ENCODE measurements around the gene VSX2.

Gene VSX2

DNA sequence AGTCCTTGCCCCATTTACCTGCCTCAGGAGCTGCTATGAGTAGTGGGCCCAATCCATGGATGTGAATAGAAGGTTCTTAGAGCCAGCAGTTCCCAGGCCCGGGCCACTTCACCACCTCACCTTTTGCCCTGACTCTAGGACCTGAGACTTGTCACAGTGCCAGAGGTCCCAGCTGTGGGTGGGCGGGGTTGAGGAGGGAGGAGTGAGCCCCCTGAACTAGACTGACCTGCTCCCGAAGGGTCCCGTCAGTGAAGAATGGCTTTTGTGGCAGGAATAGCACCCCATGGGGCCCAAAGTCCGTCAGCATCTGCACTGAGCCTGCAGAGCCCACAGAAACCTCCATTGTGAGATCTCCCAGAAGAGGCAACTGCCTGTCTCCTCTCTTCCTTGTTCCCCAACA lies 50.6 kb downstream of the VSX2 start:
- peaks cover 16% of the 10 kb centered on the region for H3K36me3 Mint-ChIP-seq

DNA sequence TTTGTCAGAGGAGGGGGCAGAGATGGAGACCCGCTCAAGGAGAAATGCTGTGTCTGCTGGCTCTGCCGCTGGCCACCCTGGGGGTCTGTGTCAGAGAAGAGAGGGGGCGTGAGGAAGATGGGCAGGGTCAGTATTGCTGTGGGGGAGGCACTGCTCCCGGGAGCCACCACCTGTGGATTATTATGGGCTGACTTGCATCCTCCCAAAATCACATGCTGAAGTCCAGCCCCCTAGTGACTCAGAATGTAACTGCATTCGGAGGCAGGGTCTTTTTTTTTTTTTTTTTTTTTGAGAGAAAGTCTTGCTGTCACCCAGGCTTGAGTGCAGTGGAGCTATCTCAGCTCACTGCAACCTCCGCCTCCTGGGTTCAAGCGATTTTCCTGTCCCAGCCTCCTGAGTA lies 51.2 kb downstream of the VSX2 start:
- Mint-ChIP-seq H3K36me3 (peaks cover 16% of the 10 kb centered on the region), H3K27ac (no peak overlapping the region), H3K4me1 (no peaks in the 10 kb centered on the region), H3K4me3 (no peak overlapping the region), H3K9me3 (no peaks in the 10 kb centered on the region), H3K27me3 (no peaks in the 10 kb centered on the region)
- CTCF ChIA-PET, result no interaction called here
- DNase-seq, result peak; percentile 42

More for the DNA sequence above, 50.6 kb downstream of the VSX2 start:
- no peaks in the 10 kb centered on the region for H3K27me3 Mint-ChIP-seq
- no peaks in the 10 kb centered on the region for H3K9me3 Mint-ChIP-seq
- no peak overlapping the region for H3K27ac Mint-ChIP-seq
- no peaks in the 10 kb centered on the region for H3K4me1 Mint-ChIP-seq
- CTCF ChIA-PET, result interaction anchor here (1.8 kb wide), 1 partner anchor 10 kb away, joined by 3 read pairs; no protein-coding TSS in a partner anchor
- no peak overlapping the region for H3K4me3 Mint-ChIP-seq
- DNase-seq, result no peak

- H3K4me1 Mint-ChIP-seq, result no peaks in the 10 kb centered on the region
- H3K27ac Mint-ChIP-seq, result no peak overlapping the region
- no peaks in the 10 kb centered on the region for H3K9me3 Mint-ChIP-seq
- H3K4me3 Mint-ChIP-seq, result no peak overlapping the region
- peak; percentile 13 for DNase-seq
- H3K27me3 Mint-ChIP-seq, result no peaks in the 10 kb centered on the region
- CTCF ChIA-PET, result interaction anchor here (1.0 kb wide), 1 partner anchor 16 kb away, joined by 3 read pairs; no protein-coding TSS in a partner anchor
- H3K36me3 Mint-ChIP-seq, result peaks cover 10% of the 10 kb centered on the region
Measured at GRCh38 chr14:74292061-74292460, 52.8 kb downstream of the VSX2 start.

DNA sequence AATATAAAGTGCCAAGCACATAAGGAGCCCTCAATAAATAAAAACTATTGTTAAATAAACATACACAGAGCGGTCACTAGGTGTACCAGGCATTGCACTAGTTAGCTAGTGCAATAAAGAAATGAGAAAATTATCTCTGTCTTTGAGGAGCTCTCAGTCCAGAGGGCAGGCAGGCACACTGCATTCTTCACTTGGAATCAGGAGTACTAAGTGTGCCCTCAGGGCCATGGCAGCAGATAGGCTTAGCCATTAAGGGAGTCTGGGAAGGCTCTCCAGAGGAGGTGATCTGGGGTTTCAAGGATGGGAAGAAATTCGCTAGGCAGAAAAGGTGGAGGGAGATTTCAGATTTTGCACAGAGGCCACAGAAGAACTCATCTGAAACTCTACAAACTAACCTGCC lies 54.4 kb downstream of the VSX2 start:
- H3K4me1 Mint-ChIP-seq, result peaks cover 1% of the 10 kb centered on the region
- no peaks in the 10 kb centered on the region for H3K9me3 Mint-ChIP-seq

DNA sequence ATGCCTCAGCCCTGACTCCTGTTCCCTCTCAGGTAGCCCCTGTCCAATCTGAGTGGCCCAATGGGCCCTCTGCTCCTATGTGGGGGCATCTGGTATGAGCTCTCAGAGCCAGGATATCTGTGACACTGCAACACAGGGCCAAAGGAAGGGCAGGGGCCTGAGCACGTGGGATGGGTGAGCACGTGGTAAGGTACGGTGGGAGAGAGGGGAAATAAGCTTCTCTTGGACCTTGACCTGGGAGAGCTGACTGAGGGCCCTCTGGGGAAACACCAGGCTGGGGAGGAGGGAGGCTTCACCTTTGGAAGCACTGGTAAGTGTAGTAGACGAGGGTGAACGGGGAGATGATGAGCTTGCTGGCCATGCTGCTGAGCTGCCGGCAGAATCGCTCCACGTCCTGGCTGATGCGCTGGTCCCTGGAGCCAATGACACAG lies 56.8 kb downstream of the VSX2 start:
- H3K4me3 Mint-ChIP-seq, result no peak overlapping the region
- H3K27ac Mint-ChIP-seq, result no peak overlapping the region
- peaks cover 14% of the 10 kb centered on the region for H3K36me3 Mint-ChIP-seq
- peaks cover 15% of the 10 kb centered on the region for H3K4me1 Mint-ChIP-seq
- CTCF ChIA-PET, result interaction anchor here (1.4 kb wide), 1 partner anchor 9 kb away, joined by 5 read pairs; no protein-coding TSS in a partner anchor
- no peaks in the 10 kb centered on the region for H3K9me3 Mint-ChIP-seq
- no peak for DNase-seq
- no peaks in the 10 kb centered on the region for H3K27me3 Mint-ChIP-seq

More for the DNA sequence above, 54.4 kb downstream of the VSX2 start:
- CTCF ChIA-PET, result interaction anchor here (0.6 to 1.3 kb wide), 7 partner anchors 8 to 424 kb away, joined by 3 to 9 read pairs (median 3); no protein-coding TSS in a partner anchor
- peak; percentile 11 for DNase-seq
- peaks cover 18% of the 10 kb centered on the region for H3K36me3 Mint-ChIP-seq
- no peaks in the 10 kb centered on the region for H3K27me3 Mint-ChIP-seq
- H3K4me3 Mint-ChIP-seq, result no peak overlapping the region
- no peak overlapping the region for H3K27ac Mint-ChIP-seq

GRCh38 chr14:74297986-74298385 lies 58.7 kb downstream of the VSX2 start:
- Mint-ChIP-seq H3K27me3 (no peaks in the 10 kb centered on the region), H3K9me3 (no peaks in the 10 kb centered on the region), H3K4me1 (peaks cover 25% of the 10 kb centered on the region), H3K27ac (no peak overlapping the region), H3K4me3 (no peak overlapping the region), H3K36me3 (peaks cover 13% of the 10 kb centered on the region)
- no peak for DNase-seq
- CTCF ChIA-PET, result interaction anchor here (1.4 kb wide), 1 partner anchor 11 kb away, joined by 3 read pairs; no protein-coding TSS in a partner anchor

DNA sequence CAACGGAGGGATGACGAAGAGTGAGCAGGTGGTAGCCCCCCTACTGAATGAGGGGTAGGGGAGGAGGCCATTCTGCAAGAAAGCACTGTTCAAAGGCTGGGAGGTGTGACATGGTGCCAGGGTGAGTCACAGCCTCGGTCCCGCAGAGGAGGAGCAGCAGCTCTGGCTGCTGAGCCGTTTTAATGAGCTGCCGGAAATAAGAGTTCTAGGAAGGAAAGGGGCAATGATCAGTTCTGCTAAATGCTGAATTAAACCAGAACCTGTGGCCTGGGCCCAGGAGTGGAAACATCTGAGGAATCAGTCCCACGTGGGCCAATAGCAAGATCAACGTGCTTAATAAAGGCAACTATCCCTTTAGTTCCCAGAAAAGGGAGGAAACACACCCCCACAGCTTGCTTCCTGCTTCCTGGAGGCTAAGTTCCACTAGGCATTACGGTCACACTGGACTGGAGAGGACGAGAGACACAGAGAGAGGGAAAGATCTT lies 59.9 kb downstream of the VSX2 start:
- peak overlapping the region; percentile 6 for H3K27ac Mint-ChIP-seq
- H3K27me3 Mint-ChIP-seq, result no peaks in the 10 kb centered on the region
- peaks cover 13% of the 10 kb centered on the region for H3K36me3 Mint-ChIP-seq
- H3K4me3 Mint-ChIP-seq, result no peak overlapping the region
- CTCF ChIA-PET, result interaction anchor here (0.8 kb wide), 1 partner anchor 27 kb away, joined by 3 read pairs; no protein-coding TSS in a partner anchor
- peaks cover 34% of the 10 kb centered on the region for H3K4me1 Mint-ChIP-seq
- DNase-seq, result no peak
- no peaks in the 10 kb centered on the region for H3K9me3 Mint-ChIP-seq

GRCh38 chr14:74301594-74302151 lies 62.4 kb downstream of the VSX2 start:
- Mint-ChIP-seq H3K4me1 (peaks cover 34% of the 10 kb centered on the region), H3K27ac (peak overlapping the region; percentile 94), H3K9me3 (no peaks in the 10 kb centered on the region), H3K27me3 (no peaks in the 10 kb centered on the region), H3K4me3 (peak overlapping the region; percentile 93), H3K36me3 (peaks cover 13% of the 10 kb centered on the region)
- DNase-seq, result no peak
- CTCF ChIA-PET, result interaction anchor here (0.7 to 1.3 kb wide), 2 partner anchors 8 to 189 kb away, joined by 3 to 5 read pairs; no protein-coding TSS in a partner anchor

GRCh38 chr14:74302152-74302628 lies 62.9 kb downstream of the VSX2 start:
- Mint-ChIP-seq H3K36me3 (peaks cover 13% of the 10 kb centered on the region), H3K27me3 (no peaks in the 10 kb centered on the region), H3K9me3 (no peaks in the 10 kb centered on the region), H3K27ac (peak overlapping the region; percentile 94), H3K4me1 (peaks cover 34% of the 10 kb centered on the region), H3K4me3 (peak overlapping the region; percentile 93)
- CTCF ChIA-PET, result interaction anchor here (1.3 kb wide), 1 partner anchor 9 kb away, joined by 5 read pairs; no protein-coding TSS in a partner anchor
- DNase-seq, result peak; percentile 33

GRCh38 chr14:74302634-74303569 lies 63.7 kb downstream of the VSX2 start, which contains the start of gene ABCD4:
TSS of gene ABCD4 (minus strand) at chr14:74302934. CDS start at chr14:74302912, 22 bp downstream.
- H3K9me3 Mint-ChIP-seq, result no peaks in the 10 kb centered on the region
- peak within 1 kb of the TSS; percentile 93 for H3K4me3 Mint-ChIP-seq
- peaks cover 34% of the 10 kb centered on the region for H3K4me1 Mint-ChIP-seq
- H3K36me3 Mint-ChIP-seq, result peaks cover 9% of the 10 kb centered on the region
- H3K27ac Mint-ChIP-seq, result peak within 1 kb of the TSS; percentile 94
- DNase-seq, result peak; percentile 90
- H3K27me3 Mint-ChIP-seq, result no peaks in the 10 kb centered on the region
- CTCF ChIA-PET, result interaction anchor here (1.3 kb wide), 1 partner anchor 9 kb away, joined by 5 read pairs; no protein-coding TSS in a partner anchor

DNA sequence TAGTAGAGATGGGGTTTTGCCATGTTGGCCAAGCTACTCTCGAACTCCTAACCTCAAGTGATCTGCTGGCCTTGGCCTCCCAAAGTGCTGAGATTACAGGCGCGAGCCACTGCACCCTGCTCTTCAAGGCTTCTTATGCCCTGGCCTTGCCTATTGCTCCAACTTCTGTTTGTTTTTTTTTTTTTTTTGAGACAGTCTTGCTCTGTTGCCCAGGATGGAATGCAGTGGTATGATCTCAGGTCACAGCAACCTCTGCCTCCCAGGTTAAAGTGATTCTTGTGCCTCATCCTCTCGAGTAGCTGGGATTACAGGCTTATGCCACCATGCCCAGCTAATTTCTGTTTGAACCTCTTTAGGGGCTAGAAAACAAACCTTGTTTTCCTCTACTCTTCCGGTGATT lies 69.4 kb downstream of the VSX2 start:
- Mint-ChIP-seq H3K36me3 (no peaks in the 10 kb centered on the region), H3K27ac (no peak overlapping the region), H3K27me3 (peaks cover 5% of the 10 kb centered on the region), H3K4me3 (no peak overlapping the region), H3K9me3 (no peaks in the 10 kb centered on the region), H3K4me1 (peaks cover 2% of the 10 kb centered on the region)
- CTCF ChIA-PET, result interaction anchor here (1.0 to 1.3 kb wide), 3 partner anchors 12 to 55 kb away, joined by 3 read pairs; no protein-coding TSS in a partner anchor
- DNase-seq, result no peak

- Mint-ChIP-seq H3K4me1 (no peaks in the 10 kb centered on the region), H3K9me3 (no peaks in the 10 kb centered on the region), H3K36me3 (no peaks in the 10 kb centered on the region), H3K4me3 (no peak overlapping the region), H3K27ac (no peak overlapping the region), H3K27me3 (peaks cover 6% of the 10 kb centered on the region)
- CTCF ChIA-PET, result interaction anchor here (1.0 to 1.1 kb wide), 2 partner anchors 12 to 54 kb away, joined by 3 read pairs; no protein-coding TSS in a partner anchor
- DNase-seq, result no peak
Measured at GRCh38 chr14:74309125-74310022, 70.1 kb downstream of the VSX2 start.

DNA sequence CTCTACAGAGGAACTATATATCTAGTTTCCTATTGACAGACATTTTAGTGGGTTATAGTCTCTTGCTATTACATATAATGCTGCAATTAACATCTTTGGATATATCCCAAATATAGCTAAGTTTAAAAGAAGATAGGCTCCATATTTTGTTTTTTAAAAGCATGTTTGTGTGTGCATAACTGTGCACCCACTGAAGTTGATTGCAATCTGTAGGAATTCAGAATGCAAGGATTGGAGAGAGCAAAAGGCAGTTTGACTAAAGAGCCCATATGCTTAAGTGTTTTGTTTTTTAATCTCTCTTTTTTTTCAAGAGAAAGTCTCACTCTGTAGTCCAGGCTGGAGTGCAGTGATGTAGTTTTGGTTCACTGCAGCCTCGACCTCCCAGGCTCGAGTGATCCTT lies 72.9 kb downstream of the VSX2 start:
- CTCF ChIA-PET, result interaction anchor here (0.8 kb wide), 1 partner anchor 13 kb away, joined by 3 read pairs; no protein-coding TSS in a partner anchor
- H3K27ac Mint-ChIP-seq, result no peak overlapping the region
- no peaks in the 10 kb centered on the region for H3K36me3 Mint-ChIP-seq
- DNase-seq, result no peak
- no peaks in the 10 kb centered on the region for H3K4me1 Mint-ChIP-seq
- no peaks in the 10 kb centered on the region for H3K9me3 Mint-ChIP-seq
- no peak overlapping the region for H3K4me3 Mint-ChIP-seq
- peaks cover 6% of the 10 kb centered on the region for H3K27me3 Mint-ChIP-seq

All from activated naive CD4-positive, alpha-beta T cell treated with anti-CD3 and anti-CD28 coated beads, Interleukin-2, amount 10 ng/mL, durations not matched to agents 7 days and 5 days (primary cell).